B cell (primary cell): ENCODE measurements around the gene ZFYVE19. TPM values are rescaled to one million over a fixed set of nuclear protein-coding genes. Genes with fewer than 3 reads are reported as not detected.

Source experiments
- ATAC-seq: fragments of 200-7000 bp; cut with Tn5 transposase; one replicate; pipeline ENCODE4 v1.10.0; 2021; ENCODE audit warnings: low read depth, mild to moderate bottlenecking, moderate number of reproducible peaks, moderate library complexity
- CTCF ChIA-PET: fragments of 350-600 bp; sonication (Branson Sonifier 250); formaldehyde crosslinking; loops from one replicate; lab custom pipeline; 2021; ENCODE audit warnings: antibody characterized with exemption, inconsistent platforms; lab: Charles Lee
- POLR2A ChIA-PET: fragments of 350-600 bp; sonication (Branson Sonifier 250); formaldehyde crosslinking; loops from one replicate; lab custom pipeline; 2021; ENCODE audit warnings: antibody characterized with exemption; lab: Charles Lee
- DNase-seq: peaks from one replicate; pipeline ENCODE4 v3.0.0; 2013
- H2AFZ ChIP-seq: 2 replicates; pipeline ENCODE4 v1.6.1; 2012; ENCODE audit warnings: mild to moderate bottlenecking, low read depth, low read length; ENCODE audit not compliant: insufficient read depth, poor library complexity, severe bottlenecking
- H3K27ac ChIP-seq, 2 donors: 1 replicate in 1 of 2; 2 replicates in 1 of 2; pipeline ENCODE4 v1.5.1; 2012 to 2013; ENCODE audit warnings: low read length in 2 of 2, mild to moderate bottlenecking in 2 of 2, moderate library complexity in 1 of 2
- H3K27me3 ChIP-seq, 4 experiments: fragments of 200-600 bp in 1 of 4; sonication (generic) in 1 of 4; replicated peaks in 1 of 4; 1 replicate in 2 of 4; 2 replicates in 2 of 4; pipeline versions ENCODE4 v1.6.1 to v1.7.0; 2013 to 2016; ENCODE audit warnings: low read length in 3 of 4, mild to moderate bottlenecking in 2 of 4, mixed read lengths in 1 of 4, moderate library complexity in 1 of 4; ENCODE audit not compliant: insufficient read depth in 4 of 4, control insufficient read depth in 3 of 4; ENCODE audit errors: control extremely low read depth in 1 of 4
- H3K36me3 ChIP-seq, 2 experiments: replicated peaks in 1 of 2; 1 replicate in 1 of 2; 2 replicates in 1 of 2; pipeline versions ENCODE4 v1.6.1 to v1.7.1; 2013; ENCODE audit warnings: low read length in 1 of 2; ENCODE audit not compliant: insufficient read depth in 2 of 2, control insufficient read depth in 1 of 2; ENCODE audit errors: control extremely low read depth in 1 of 2, extremely low read depth in 1 of 2
- H3K4me1 ChIP-seq, 2 donors: fragments of 200-600 bp in 1 of 2; sonication (generic) in 1 of 2; 1 replicate in 1 of 2; 2 replicates in 1 of 2; pipeline versions ENCODE4 v1.5.1 to v1.6.1; 2013 to 2017; ENCODE audit warnings: low read length in 2 of 2; ENCODE audit not compliant: control insufficient read depth in 2 of 2, insufficient read depth in 2 of 2
- H3K4me2 ChIP-seq: replicated peaks from 2 replicates; pipeline ENCODE3; 2012; ENCODE audit warnings: mild to moderate bottlenecking, low read depth, low read length; ENCODE audit not compliant: poor library complexity, severe bottlenecking
- H3K4me3 ChIP-seq, 5 experiments: fragments of 200-600 bp in 1 of 5; sonication (generic) in 1 of 5; 1 replicate in 3 of 5; 2 replicates in 2 of 5; pipeline versions ENCODE4 v1.5.1 to v1.7.0; 2011 to 2016; ENCODE audit warnings: low read length in 4 of 5, mild to moderate bottlenecking in 4 of 5, low read depth in 2 of 5, control low read depth in 1 of 5, moderate library complexity in 1 of 5; ENCODE audit not compliant: insufficient read depth in 1 of 5; ENCODE audit errors: control extremely low read depth in 1 of 5, extremely low read depth in 1 of 5
- H3K79me2 ChIP-seq: fragments of 200-600 bp; sonication (generic); one replicate; pipeline ENCODE4 v1.6.0; 2016; ENCODE audit warnings: low read length; ENCODE audit not compliant: control insufficient read depth, insufficient read depth
- H3K9ac ChIP-seq: fragments of 200-600 bp; sonication (generic); 2 replicates; pipeline ENCODE4 v1.6.1; 2017; ENCODE audit warnings: mild to moderate bottlenecking, low read length, moderate library complexity
- H3K9me3 ChIP-seq, 3 donors: one replicate each; pipeline versions ENCODE4 v1.6.1 to v1.7.1; 2013; ENCODE audit warnings: low read length in 2 of 3; ENCODE audit not compliant: control insufficient read depth in 2 of 3, insufficient read depth in 1 of 3; ENCODE audit errors: control extremely low read depth in 1 of 3
- H4K20me1 ChIP-seq: 2 replicates; pipeline ENCODE4 v1.6.0; 2012; ENCODE audit warnings: mild to moderate bottlenecking, low read length; ENCODE audit not compliant: insufficient read depth, control insufficient read depth, poor library complexity, severe bottlenecking
- H3K27ac Mint-ChIP-seq: one replicate; pipeline ENCODE4 v1.8.0; 2021; ENCODE audit warnings: mixed read lengths
- H3K27me3 Mint-ChIP-seq: one replicate; pipeline ENCODE4 v1.8.0; 2021; ENCODE audit warnings: mixed read lengths
- H3K4me1 Mint-ChIP-seq: one replicate; pipeline ENCODE4 v1.8.0; 2021; ENCODE audit warnings: mixed read lengths
- H3K4me3 Mint-ChIP-seq: one replicate; pipeline ENCODE4 v1.8.0; 2021; ENCODE audit warnings: mixed read lengths
- H3K9me3 Mint-ChIP-seq: one replicate; pipeline ENCODE4 v1.8.0; 2022; ENCODE audit warnings: mixed read lengths; ENCODE audit not compliant: insufficient read depth
- CTCF ChIP-seq: fragments of 200-600 bp; IDR thresholded peaks from one replicate; pipeline ENCODE4 v1.8.0; 2022; ENCODE audit warnings: antibody characterized with exemption, mild to moderate bottlenecking
- EZH2 ChIP-seq: IDR thresholded peaks from 2 replicates; pipeline ENCODE4 v1.6.1; 2012; ENCODE audit warnings: borderline replicate concordance, low read depth, mild to moderate bottlenecking, moderate library complexity, low read length; ENCODE audit not compliant: insufficient read depth, poor library complexity, severe bottlenecking
- WGBS: methylation state at CpG from one replicate; pipeline ENCODE4 v1.1.5; 2013; ENCODE audit warnings: missing lambda C conversion rate; ENCODE audit not compliant: insufficient coverage; 5-methylcytosine and 5-hydroxymethylcytosine counted together
- intact Hi-C: fragments of 100-400 bp; cut with micrococcal nuclease; formaldehyde crosslinking; loops from one replicate; pipeline ENCODE4 v1.10.0; 2022
- polyA plus RNA-seq: library from polyadenylated mRNA; depleted of rRNA; stranded (reverse); fragments of >200 nt; gene quantifications from 2 replicates; pipeline ENCODE4 v1.2.3, GENCODE V29; 2012
- total RNA-seq, 2 donors: library from RNA; stranded (reverse); fragments of 120-200 nt in 1 of 2; gene quantifications; 1 replicate in 1 of 2; 2 replicates in 1 of 2; pipeline versions ENCODE4 v1.2.3 to v1.2.4, GENCODE V29; 2013 to 2022

The ZFYVE19 gene
- total and polyA plus RNA-seq, 2 donors (not counting 1 experiment from before 2014, with no cell fraction given) = 29.4 to 60.5 TPM

DNA sequence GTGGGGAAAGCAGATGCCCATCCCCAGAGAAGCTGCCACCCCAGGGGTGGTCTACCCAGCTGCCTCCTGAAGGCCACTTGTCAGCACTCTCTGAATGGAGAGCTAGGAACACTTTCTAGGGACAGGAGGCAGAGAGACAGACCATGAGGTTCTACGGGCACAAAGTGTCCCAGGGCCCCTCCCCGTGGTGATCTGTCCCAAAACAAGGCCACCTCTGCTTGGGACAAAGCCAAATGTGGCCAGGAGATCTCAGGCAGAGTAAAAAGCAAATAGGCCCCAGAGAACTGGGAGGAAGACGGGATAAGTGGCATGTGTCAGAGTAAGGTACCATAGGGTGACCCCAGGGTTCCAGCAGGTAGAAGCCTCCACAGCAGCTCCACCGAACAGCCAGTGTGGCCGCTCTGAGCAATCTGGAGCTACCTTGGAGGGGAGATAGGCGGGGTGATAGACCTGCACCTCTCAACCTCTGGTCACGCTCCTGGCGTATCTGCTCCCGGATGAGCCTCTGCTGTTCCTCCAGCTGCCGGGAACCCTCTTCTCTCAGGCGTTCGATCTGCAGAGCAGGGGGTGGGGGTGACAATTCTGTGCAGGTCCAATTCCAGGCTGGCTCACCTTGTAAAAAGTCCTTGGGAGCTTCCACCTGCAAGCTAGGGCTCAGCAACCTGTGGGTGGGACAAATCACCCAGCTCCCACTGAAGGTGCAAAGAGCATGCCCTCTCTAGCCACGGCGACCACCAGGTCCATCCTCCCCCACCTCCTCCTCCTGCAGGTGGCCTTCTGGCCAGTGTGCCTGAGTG lies 31.0 kb upstream of the ZFYVE19 start:
- H3K4me2 ChIP-seq = no peak overlapping the region
- H3K27me3 ChIP-seq = no peaks in the 10 kb centered on the region

More for the DNA sequence above, 31.0 kb upstream of the ZFYVE19 start:
- POLR2A ChIA-PET = no interaction called here
- TF ChIP-seq EZH2 (no peak), CTCF (no peak)
- no peak overlapping the region for H2AFZ ChIP-seq
- no peak overlapping the region for H3K27ac ChIP-seq
- no peak for ATAC-seq
- WGBS = 97% methylated on average over 14 of the region's 14 CpGs
- H4K20me1 ChIP-seq = no peaks in the 10 kb centered on the region
- no peak overlapping the region for H3K27ac Mint-ChIP-seq
- no peaks in the 10 kb centered on the region for H3K9me3 ChIP-seq
- H3K4me1 Mint-ChIP-seq = peaks cover 12% of the 10 kb centered on the region
- H3K79me2 ChIP-seq = peaks cover 12% of the 10 kb centered on the region
- peaks cover 0 to 59% of the 10 kb centered on the region in 2 experiments for H3K36me3 ChIP-seq
- peaks cover 6 to 12% of the 10 kb centered on the region in 2 donors for H3K4me1 ChIP-seq
- CTCF ChIA-PET = interaction anchor here (1.3 to 8.1 kb wide), 4 partner anchors 11 to 240 kb away, joined by 3 to 177 read pairs (median 5); no protein-coding TSS in a partner anchor
- H3K9ac ChIP-seq = no peak overlapping the region
- no peak overlapping the region for H3K4me3 Mint-ChIP-seq
- no peaks in the 10 kb centered on the region for H3K27me3 Mint-ChIP-seq
- no peak for DNase-seq
- intact Hi-C loops = no loop called here
- no peaks in the 10 kb centered on the region for H3K9me3 Mint-ChIP-seq
- no peak overlapping the region for H3K4me3 ChIP-seq
